ENCODE results near the gene FAM200C.

DNA sequence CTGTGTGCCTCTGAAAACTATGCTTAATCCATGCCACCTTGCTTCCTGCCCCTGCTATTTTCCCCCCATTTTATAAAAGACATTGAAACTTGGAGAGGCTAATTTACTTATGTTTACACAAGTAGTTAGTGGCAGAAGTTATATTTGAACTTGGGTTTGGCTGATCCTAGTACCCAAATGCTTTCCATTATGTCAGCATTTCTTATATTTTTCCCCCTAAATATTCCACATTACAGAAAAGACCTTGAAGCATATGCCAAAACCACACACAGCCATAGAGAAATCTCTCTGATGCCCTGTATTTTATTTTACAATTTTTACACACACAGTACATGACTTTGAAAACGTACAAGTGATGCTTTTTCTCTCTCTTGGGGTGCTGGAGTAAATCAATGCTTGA lies 40.6 kb downstream of the FAM200C start:
- TF ChIP-seq, protein P1, sequence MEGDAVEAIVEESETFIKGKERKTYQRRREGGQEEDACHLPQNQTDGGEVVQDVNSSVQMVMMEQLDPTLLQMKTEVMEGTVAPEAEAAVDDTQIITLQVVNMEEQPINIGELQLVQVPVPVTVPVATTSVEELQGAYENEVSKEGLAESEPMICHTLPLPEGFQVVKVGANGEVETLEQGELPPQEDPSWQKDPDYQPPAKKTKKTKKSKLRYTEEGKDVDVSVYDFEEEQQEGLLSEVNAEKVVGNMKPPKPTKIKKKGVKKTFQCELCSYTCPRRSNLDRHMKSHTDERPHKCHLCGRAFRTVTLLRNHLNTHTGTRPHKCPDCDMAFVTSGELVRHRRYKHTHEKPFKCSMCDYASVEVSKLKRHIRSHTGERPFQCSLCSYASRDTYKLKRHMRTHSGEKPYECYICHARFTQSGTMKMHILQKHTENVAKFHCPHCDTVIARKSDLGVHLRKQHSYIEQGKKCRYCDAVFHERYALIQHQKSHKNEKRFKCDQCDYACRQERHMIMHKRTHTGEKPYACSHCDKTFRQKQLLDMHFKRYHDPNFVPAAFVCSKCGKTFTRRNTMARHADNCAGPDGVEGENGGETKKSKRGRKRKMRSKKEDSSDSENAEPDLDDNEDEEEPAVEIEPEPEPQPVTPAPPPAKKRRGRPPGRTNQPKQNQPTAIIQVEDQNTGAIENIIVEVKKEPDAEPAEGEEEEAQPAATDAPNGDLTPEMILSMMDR (IDR thresholded peaks at IDR 0.05) = no peak
- TF ChIP-seq POLR2A (IDR thresholded peaks at IDR 0.05) = no peak

All from heart left ventricle (tissue), 13 donors.